ENCODE data around the gene GPR156. TPM values are rescaled to one million over a fixed set of nuclear protein-coding genes. Genes with fewer than 3 reads are reported as not detected.

The GPR156 gene
- total and polyA plus RNA-seq, 8 donors = 0.13 to 0.89 (median 0.37) TPM; not detected in 5

- Histone ChIP-seq H3K4me3 (no peak overlapping the region), H3K27me3 (no peaks in the 10 kb centered on the region), H3K9me3 (no peaks in the 10 kb centered on the region), H3K4me1 (no peaks in the 10 kb centered on the region), H3K36me3 (no peaks in the 10 kb centered on the region), H3K27ac (no peak overlapping the region)
- intact Hi-C loops (cut with DNase I; ENCODE audit: low total_unique reads) = no loop called here
- 83 to 93% (median 87%) methylated on average over 3 of the region's 3 CpGs for WGBS, 5 donors
- TF ChIP-seq CTCF (IDR thresholded peaks at IDR 0.05) (no peak), EP300 (IDR thresholded peaks at IDR 0.05) (no peak)
- DNase-seq = no peak
Measured at GRCh38 chr3:120130656-120131055, 154.4 kb downstream of the GPR156 start.

GRCh38 chr3:120129718-120130513 lies 155.1 kb downstream of the GPR156 start:
- Histone ChIP-seq H3K27ac (no peak overlapping the region), H3K4me1 (no peaks in the 10 kb centered on the region), H3K27me3 (no peaks in the 10 kb centered on the region), H3K9me3 (no peaks in the 10 kb centered on the region), H3K36me3 (no peaks in the 10 kb centered on the region), H3K4me3 (no peak overlapping the region)
- no peak for DNase-seq
- intact Hi-C loops (cut with DNase I; ENCODE audit: low total_unique reads) = no loop called here
- WGBS, 5 donors = 78 to 88% (median 87%) methylated on average over 2 of the region's 2 CpGs
- TF ChIP-seq POLR2A (IDR thresholded peaks at IDR 0.05) = no peak
- no peak for TF ChIP-seq EP300 (IDR thresholded peaks at IDR 0.05)
- TF ChIP-seq CTCF (IDR thresholded peaks at IDR 0.05) = no peak
- TF ChIP-seq POLR2AphosphoS5 (IDR thresholded peaks at IDR 0.05) = no peak

GRCh38 chr3:120129051-120129450 lies 156.0 kb downstream of the GPR156 start:
- DNase-seq = no peak
- no peaks in the 10 kb centered on the region for H3K9me3 ChIP-seq
- H3K27me3 ChIP-seq = no peaks in the 10 kb centered on the region
- no peak overlapping the region for H3K4me3 ChIP-seq
- no peaks in the 10 kb centered on the region for H3K4me1 ChIP-seq
- 86 to 95% (median 90%) methylated on average over 1 of the region's 1 CpG for WGBS, 5 donors
- intact Hi-C loops (cut with DNase I; ENCODE audit: low total_unique reads) = no loop called here
- H3K27ac ChIP-seq = no peak overlapping the region
- H3K36me3 ChIP-seq = no peaks in the 10 kb centered on the region
- TF ChIP-seq CTCF (IDR thresholded peaks at IDR 0.05) = no peak
- no peak for TF ChIP-seq EP300 (IDR thresholded peaks at IDR 0.05)
- no peak for TF ChIP-seq POLR2A (IDR thresholded peaks at IDR 0.05)
- no peak for TF ChIP-seq POLR2AphosphoS5 (IDR thresholded peaks at IDR 0.05)

- no peaks in the 10 kb centered on the region for H3K27me3 ChIP-seq
- DNase-seq = no peak
- H3K4me1 ChIP-seq = no peaks in the 10 kb centered on the region
- no peak overlapping the region for H3K27ac ChIP-seq
- H3K9me3 ChIP-seq = no peaks in the 10 kb centered on the region
- no peaks in the 10 kb centered on the region for H3K36me3 ChIP-seq
- intact Hi-C loops (cut with DNase I; ENCODE audit: low total_unique reads) = no loop called here
- H3K4me3 ChIP-seq = no peak overlapping the region
- TF ChIP-seq CTCF (IDR thresholded peaks at IDR 0.05) (no peak), POLR2A (IDR thresholded peaks at IDR 0.05) (no peak), POLR2AphosphoS5 (IDR thresholded peaks at IDR 0.05) (no peak), EP300 (IDR thresholded peaks at IDR 0.05) (no peak)
Measured at GRCh38 chr3:120125992-120126391, 159.0 kb downstream of the GPR156 start.
